ENCODE measurements around the gene WDFY4.

The WDFY4 gene

GRCh38 chr10:48913674-48914073 is 229.0 kb downstream of the WDFY4 start:
- DNase-seq (ENCODE audit: low read depth): no peak

DNA sequence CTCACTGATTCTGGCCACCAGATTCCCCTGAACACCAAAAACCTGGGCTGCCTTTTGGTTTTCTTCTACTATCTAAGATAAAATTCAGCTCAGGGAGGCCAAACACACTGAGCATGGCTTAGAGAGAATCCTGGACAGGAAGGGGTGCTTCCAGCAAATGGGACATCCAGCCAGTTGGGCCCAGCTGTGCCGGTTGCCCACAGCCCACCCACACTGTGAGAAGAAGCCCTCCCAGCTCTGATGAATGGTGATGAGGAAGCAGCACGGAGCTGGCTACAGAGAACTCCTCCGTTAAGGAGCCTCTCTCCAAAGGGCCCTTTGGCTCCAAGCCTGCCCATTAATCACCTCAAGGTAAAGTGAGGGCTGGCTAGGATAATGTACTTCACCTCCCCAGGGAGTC is 239.1 kb downstream of the WDFY4 start:
- no peak for DNase-seq (ENCODE audit: low read depth)

GRCh38 chr10:48924988-48925387 is 240.3 kb downstream of the WDFY4 start:
- no peak for DNase-seq (ENCODE audit: low read depth)

GRCh38 chr10:48926255-48926654 is 241.6 kb downstream of the WDFY4 start:
- DNase-seq (ENCODE audit: low read depth): no peak

GRCh38 chr10:48926764-48927540 is 242.3 kb downstream of the WDFY4 start:
- DNase-seq (ENCODE audit: low read depth): no peak

DNA sequence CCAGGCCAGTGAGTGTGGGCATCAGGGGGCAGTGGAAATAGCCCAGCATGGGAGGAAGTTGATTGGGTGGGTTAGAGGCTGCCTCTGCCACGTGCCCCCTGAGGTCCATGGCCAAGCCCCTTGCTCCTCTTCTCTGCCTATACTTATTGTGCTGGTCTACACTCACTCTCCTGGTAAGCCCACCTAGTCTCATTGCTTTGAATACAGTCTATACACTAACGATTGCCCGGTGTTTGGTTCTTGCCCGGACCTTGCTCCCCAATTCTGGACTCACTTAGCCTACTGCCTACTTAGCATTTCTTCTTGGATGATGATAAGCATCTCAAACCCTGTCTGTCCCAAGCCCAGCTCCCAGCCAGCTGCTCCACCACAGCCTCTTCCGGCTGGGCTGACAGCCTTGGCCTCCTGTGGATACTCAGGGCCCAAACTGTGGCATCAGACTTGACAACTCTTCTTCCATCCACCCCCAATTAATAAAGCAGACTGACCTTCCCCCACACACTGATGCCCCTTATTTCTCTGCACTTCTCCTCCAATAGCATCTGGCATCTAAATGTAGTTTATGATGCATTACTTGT is 244.8 kb downstream of the WDFY4 start:
- DNase-seq (ENCODE audit: low read depth): no peak

- DNase-seq (ENCODE audit: low read depth): no peak
Measured at GRCh38 chr10:48931188-48931587, 246.5 kb downstream of the WDFY4 start.

- no peak for DNase-seq (ENCODE audit: low read depth)
Measured at GRCh38 chr10:48932831-48933664, 248.4 kb downstream of the WDFY4 start.

- DNase-seq (ENCODE audit: low read depth): no peak
Measured at GRCh38 chr10:48934672-48935501, 250.2 kb downstream of the WDFY4 start.

DNA sequence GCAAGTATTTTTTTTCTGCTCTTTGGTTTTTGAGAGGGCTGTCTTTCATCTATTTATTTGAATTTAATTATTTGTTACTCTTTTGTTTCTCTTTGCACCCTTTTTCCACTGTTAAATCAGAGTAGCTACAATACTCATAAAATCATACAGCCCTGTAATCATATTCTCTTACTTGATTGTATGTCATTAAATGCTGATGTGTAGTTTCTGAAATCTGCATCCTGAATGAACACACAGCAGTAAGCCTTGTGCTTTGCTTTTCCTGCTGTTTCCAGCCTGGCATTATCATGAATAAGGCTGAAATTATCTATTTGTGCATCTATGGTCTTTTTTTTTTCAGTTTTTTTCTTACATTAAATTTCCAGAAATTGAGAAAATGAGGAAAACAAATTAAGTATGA is 250.9 kb downstream of the WDFY4 start:
- no peak for DNase-seq (ENCODE audit: low read depth)

GRCh38 chr10:48937796-48938195 is 253.1 kb downstream of the WDFY4 start:
- DNase-seq (ENCODE audit: low read depth): no peak

DNA sequence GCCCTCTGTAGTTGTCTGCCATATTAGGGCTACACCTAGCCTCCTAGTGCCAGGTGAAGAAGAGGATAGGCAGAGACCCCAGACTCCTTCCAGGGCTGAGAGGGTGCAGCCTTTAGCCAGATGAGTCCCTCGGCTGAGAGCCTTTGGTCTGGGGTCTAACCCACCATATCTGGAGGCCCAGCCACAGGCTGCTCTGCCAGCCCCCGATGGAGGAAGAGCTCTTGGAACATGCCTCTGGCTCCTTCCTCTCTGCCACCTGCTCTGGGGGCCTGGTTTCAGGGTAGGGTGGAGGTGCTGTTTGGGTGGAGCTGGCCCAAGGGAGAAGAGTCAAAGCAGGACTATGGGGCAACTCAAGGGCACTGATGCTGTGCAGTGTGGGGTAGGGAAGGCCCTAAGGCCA is 253.6 kb downstream of the WDFY4 start:
- DNase-seq (ENCODE audit: low read depth): no peak

DNA sequence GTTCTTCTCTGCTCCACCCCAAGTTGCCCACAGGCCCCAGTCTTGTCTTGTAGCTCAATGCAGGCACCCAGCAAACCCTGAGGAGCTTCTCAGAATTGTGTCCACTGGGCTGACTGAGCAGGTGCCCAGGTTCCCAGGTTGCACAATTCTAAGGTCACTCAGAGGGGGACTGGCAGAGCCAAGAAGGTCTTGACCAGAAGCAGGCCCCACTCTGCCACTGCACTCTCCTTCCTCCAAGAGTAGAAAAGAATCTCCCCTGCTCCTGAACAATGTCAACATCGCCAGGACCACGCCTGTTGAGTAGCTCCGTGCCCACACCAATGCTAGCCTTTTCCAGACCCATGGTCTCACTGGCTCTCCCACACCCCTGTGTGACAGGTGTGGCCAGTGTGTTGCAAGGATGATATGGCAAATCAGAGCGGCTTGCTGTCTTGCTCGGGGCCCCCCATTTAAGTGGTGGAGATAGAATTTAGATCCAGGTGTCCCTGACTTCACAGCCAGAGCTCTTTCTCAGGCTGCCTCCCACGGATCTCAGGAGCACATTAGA is 254.4 kb downstream of the WDFY4 start:
- no peak for DNase-seq (ENCODE audit: low read depth)

DNA sequence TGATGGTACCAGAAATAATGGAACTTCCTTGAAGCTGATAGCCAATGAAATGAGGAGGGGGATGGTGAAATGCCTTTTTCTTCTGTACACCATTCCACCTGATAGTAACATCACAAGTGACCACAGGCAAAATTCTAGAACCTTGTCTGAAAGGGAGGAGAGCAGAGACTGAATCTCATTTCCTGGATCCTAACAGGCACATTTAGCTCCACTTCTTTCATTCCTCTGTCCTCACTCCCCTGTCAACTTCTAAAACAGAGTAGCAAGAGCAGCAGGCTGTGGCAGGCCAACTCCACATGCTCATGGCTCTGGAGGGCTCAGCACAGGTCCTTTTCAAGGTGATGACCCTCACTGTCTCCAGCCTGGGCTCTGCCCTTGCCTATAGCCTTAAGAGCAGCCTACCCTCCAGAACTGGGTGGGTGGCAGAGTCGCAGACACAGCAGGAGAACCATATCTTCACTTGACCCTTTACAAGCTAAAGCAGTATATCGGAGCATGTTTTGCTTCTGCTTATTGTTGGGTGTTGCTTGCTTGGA is 255.2 kb downstream of the WDFY4 start, which contains the start of gene LRRC18:
Gene LRRC18 (minus strand): TSS at position 51 of the 536 bp plus-strand sequence. CDS start 25,685 bp downstream, outside the sequence.
- DNase-seq (ENCODE audit: low read depth): no peak

GRCh38 chr10:48940372-48940771 is 255.7 kb downstream of the WDFY4 start:
- DNase-seq (ENCODE audit: low read depth): no peak

GRCh38 chr10:48940958-48941357 is 256.3 kb downstream of the WDFY4 start:
- DNase-seq (ENCODE audit: low read depth): no peak

- DNase-seq (ENCODE audit: low read depth): no peak
Measured at GRCh38 chr10:48941427-48942075, 256.9 kb downstream of the WDFY4 start.

DNA sequence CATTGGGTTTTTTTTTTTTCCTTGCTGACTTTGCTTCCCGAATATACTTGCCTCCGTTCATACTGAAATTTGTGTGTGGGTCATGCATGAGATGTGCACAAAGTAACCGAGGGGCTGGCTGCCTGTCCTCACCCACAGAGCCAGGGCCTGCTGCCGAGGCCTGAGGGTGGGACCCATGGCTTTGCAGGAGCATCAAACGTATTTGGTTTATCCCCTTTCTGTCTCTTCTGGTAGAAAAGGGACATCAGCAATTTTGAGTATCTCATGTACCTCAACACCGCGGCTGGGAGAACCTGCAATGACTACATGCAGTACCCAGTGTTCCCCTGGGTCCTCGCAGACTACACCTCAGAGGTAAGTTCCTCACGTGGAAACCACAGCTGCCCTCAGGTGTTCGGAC is 258.4 kb downstream of the WDFY4 start:
- no peak for DNase-seq (ENCODE audit: low read depth)

GRCh38 chr10:48944171-48944570 is 259.5 kb downstream of the WDFY4 start:
- DNase-seq (ENCODE audit: low read depth): no peak

DNA sequence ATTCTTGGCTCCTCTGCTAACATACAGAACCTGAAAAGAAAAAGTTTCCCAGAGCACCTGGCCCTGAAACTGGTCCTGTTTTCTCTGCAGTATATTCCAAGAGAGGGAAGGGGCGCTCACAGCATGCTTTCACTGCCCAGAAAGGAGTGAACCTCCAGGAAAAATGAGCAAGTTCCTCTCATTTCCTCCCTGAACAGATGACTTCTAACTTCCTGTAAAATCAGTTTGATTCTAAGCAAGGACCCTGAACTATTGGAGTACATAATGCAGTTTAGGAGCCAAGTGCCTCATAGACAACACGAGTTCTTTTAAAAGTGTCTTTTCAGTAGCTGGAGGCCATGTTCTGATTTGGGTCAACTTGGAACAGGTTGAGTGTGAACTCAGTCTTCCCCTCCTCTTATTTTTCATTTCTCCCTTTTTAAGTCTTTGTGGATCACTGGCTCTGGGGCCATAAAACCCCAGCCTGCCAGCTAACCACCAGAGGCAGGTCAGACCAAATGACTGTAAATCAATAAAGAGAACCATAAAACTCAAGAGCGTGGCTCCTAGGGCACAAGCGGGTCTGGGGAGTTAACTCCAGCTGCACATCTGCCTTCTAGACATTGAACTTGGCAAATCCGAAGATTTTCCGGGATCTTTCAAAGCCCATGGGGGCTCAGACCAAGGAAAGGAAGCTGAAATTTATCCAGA is 260.9 kb downstream of the WDFY4 start:
- no peak for DNase-seq (ENCODE audit: low read depth)
